Superior temporal gyrus (tissue), 1 donor: ENCODE measurements around the gene ENO1.
"Not testable (repeated sequence)": the region's sequence is repeated elsewhere in the genome, so short reads cannot be mapped to it uniquely, and the experiment has no call there.

Source experiments
- DNase-seq: peaks from one replicate; pipeline ENCODE4 v3.0.0-alpha.2; 2016; ENCODE audit errors: extremely low spot score

Gene ENO1

GRCh38 chr1:8878448-8878697 lies at the start of gene ENO1:
TSS of gene ENO1 (minus strand) at chr1:8878686. CDS start at chr1:8874908, 3,778 bp downstream.
- no peak for DNase-seq

- DNase-seq = no peak
Observed at GRCh38 chr1:8926707-8927694, 48.5 kb upstream of the ENO1 start.

- no peak for DNase-seq
Observed at GRCh38 chr1:8925960-8926359, 47.5 kb upstream of the ENO1 start.

- no peak for DNase-seq
Observed at GRCh38 chr1:8925406-8925805, 46.9 kb upstream of the ENO1 start.

- no peak for DNase-seq
Observed at GRCh38 chr1:8922962-8923361, 44.5 kb upstream of the ENO1 start.

- DNase-seq = not testable (repeated sequence)
Observed at GRCh38 chr1:8917536-8917935, 39.0 kb upstream of the ENO1 start.

- DNase-seq = no peak
Observed at GRCh38 chr1:8915446-8915845, 37.0 kb upstream of the ENO1 start.

- DNase-seq = no peak
Observed at GRCh38 chr1:8914466-8914865, 36.0 kb upstream of the ENO1 start.

GRCh38 chr1:8913457-8913856 lies 35.0 kb upstream of the ENO1 start:
- DNase-seq = no peak

GRCh38 chr1:8911416-8912309 lies 33.2 kb upstream of the ENO1 start:
- no peak for DNase-seq

GRCh38 chr1:8910914-8911313 lies 32.4 kb upstream of the ENO1 start:
- no peak for DNase-seq

- no peak for DNase-seq
Observed at GRCh38 chr1:8910331-8910730, 31.8 kb upstream of the ENO1 start.

GRCh38 chr1:8908388-8909151 lies 30.1 kb upstream of the ENO1 start:
- no peak for DNase-seq

- DNase-seq = no peak
Observed at GRCh38 chr1:8905582-8906191, 27.2 kb upstream of the ENO1 start.

- DNase-seq = no peak
Observed at GRCh38 chr1:8903908-8904650, 25.6 kb upstream of the ENO1 start.

- no peak for DNase-seq
Observed at GRCh38 chr1:8903410-8903809, 24.9 kb upstream of the ENO1 start.

GRCh38 chr1:8902765-8903164 lies 24.3 kb upstream of the ENO1 start:
- DNase-seq = no peak

- not testable (repeated sequence) for DNase-seq
Observed at GRCh38 chr1:8900684-8901083, 22.2 kb upstream of the ENO1 start.

GRCh38 chr1:8899046-8899445 lies 20.6 kb upstream of the ENO1 start:
- DNase-seq = no peak

- DNase-seq = not testable (repeated sequence)
Observed at GRCh38 chr1:8898418-8898817, 19.9 kb upstream of the ENO1 start.

- not testable (repeated sequence) for DNase-seq
Observed at GRCh38 chr1:8897505-8897904, 19.0 kb upstream of the ENO1 start.
